ENCODE data around the gene GIGYF2. TPM values are rescaled to one million over a fixed set of nuclear protein-coding genes. Genes with fewer than 3 reads are reported as not detected.

GIGYF2 gene
- polyA plus RNA-seq, 1 of the 3 experiments (the other 2 are of a cell fraction): 12.8 TPM

DNA sequence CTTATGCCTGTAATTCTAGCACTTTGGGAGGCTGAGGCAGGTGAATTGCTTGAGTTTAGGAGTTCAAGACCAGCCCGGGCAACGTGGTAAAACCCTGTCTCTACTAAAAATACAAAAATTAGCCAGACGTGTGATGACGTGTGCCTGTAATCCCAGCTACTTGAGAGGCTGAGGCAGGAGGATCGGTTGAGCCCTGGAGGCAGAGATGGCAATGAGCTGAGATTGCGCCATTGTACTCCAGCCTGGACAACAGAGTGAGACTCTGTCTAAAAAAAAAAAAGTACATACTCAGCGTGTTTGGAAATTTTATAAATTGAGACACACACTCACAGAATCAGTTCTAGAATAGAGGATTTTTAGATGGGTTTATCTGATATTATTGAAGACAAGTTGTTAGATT is 17.1 kb upstream of the GIGYF2 start:
- H3K36me3 ChIP-seq (replicated peaks in 1 of 2; ENCODE audit: control insufficient read depth in 1 of 2, insufficient read depth in 2 of 2, low read length in 1 of 2): no peaks in the 10 kb centered on the region
- no peaks in the 10 kb centered on the region for H3F3A ChIP-seq (replicated peaks; ENCODE audit: insufficient read depth)
- ChIA-PET POLR2A (no interaction called here), CTCF (interaction anchor here (1.1 to 1.4 kb wide), 2 partner anchors 11 to 17 kb away, joined by 3 read pairs; no protein-coding TSS in a partner anchor)
- no peaks in the 10 kb centered on the region for H4K20me1 ChIP-seq (ENCODE audit: insufficient read depth)
- no peaks in the 10 kb centered on the region for H3K9me3 ChIP-seq
- no peaks in the 10 kb centered on the region for H3K4me1 ChIP-seq (ENCODE audit: control insufficient read depth in 1 of 2, insufficient read depth in 2 of 2, low read depth in 1 of 2, low read length in 1 of 2)
- H3K9ac ChIP-seq: no peak overlapping the region
- H3K4me2 ChIP-seq: no peak overlapping the region
- no peaks in the 10 kb centered on the region for H3K9me2 ChIP-seq
- no peak overlapping the region for H3K27ac ChIP-seq (ENCODE audit: low read depth in 2 of 2, low read length in 1 of 2)
- TF ChIP-seq, protein P1, sequence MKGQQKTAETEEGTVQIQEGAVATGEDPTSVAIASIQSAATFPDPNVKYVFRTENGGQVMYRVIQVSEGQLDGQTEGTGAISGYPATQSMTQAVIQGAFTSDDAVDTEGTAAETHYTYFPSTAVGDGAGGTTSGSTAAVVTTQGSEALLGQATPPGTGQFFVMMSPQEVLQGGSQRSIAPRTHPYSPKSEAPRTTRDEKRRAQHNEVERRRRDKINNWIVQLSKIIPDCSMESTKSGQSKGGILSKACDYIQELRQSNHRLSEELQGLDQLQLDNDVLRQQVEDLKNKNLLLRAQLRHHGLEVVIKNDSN (IDR thresholded peaks at IDR 0.05; ENCODE audit: borderline replicate concordance, low read depth): no peak
- TF ChIP-seq EP300 (IDR thresholded peaks at IDR 0.05; ENCODE audit: borderline replicate concordance in 1 of 2, low read depth in 1 of 2, low read length in 1 of 2) (no peak), TCF12 (IDR thresholded peaks at IDR 0.05) (no peak), FOXJ3 (CRISPR knock-in tag; IDR thresholded peaks at IDR 0.05) (no peak), MXI1 (IDR thresholded peaks at IDR 0.05; ENCODE audit: low read depth, low read length) (no peak), JUND (IDR thresholded peaks at IDR 0.05) (no peak), SIN3A (IDR thresholded peaks at IDR 0.05; ENCODE audit: borderline replicate concordance, low read depth, low read length) (no peak), RXRA (IDR thresholded peaks at IDR 0.05; ENCODE audit: borderline replicate concordance, low read depth) (no peak), RCOR1 (IDR thresholded peaks at IDR 0.05; ENCODE audit: low read length) (no peak), POLR2AphosphoS5 (IDR thresholded peaks at IDR 0.05; ENCODE audit: low read depth, low read length) (no peak), RAD21 (IDR thresholded peaks at IDR 0.05; ENCODE audit: low read length) (no peak), ELF1 (IDR thresholded peaks at IDR 0.05) (no peak), TEAD4 (IDR thresholded peaks at IDR 0.05; ENCODE audit: borderline replicate concordance, insufficient read depth) (no peak), YY1 (IDR thresholded peaks at IDR 0.05; ENCODE audit: low read depth) (no peak), RFX5 (IDR thresholded peaks at IDR 0.05; ENCODE audit: low read length) (no peak)
- TF ChIP-seq, protein P2, sequence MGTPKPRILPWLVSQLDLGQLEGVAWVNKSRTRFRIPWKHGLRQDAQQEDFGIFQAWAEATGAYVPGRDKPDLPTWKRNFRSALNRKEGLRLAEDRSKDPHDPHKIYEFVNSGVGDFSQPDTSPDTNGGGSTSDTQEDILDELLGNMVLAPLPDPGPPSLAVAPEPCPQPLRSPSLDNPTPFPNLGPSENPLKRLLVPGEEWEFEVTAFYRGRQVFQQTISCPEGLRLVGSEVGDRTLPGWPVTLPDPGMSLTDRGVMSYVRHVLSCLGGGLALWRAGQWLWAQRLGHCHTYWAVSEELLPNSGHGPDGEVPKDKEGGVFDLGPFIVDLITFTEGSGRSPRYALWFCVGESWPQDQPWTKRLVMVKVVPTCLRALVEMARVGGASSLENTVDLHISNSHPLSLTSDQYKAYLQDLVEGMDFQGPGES (IDR thresholded peaks at IDR 0.05; ENCODE audit: low read depth, low read length): no peak
- TF ChIP-seq, protein P3, sequence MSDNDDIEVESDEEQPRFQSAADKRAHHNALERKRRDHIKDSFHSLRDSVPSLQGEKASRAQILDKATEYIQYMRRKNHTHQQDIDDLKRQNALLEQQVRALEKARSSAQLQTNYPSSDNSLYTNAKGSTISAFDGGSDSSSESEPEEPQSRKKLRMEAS (IDR thresholded peaks at IDR 0.05; ENCODE audit: low read depth): no peak
- no peak overlapping the region for H2AFZ ChIP-seq (ENCODE audit: low read depth)
- H3K79me2 ChIP-seq (ENCODE audit: insufficient read depth): no peaks in the 10 kb centered on the region
- DNase-seq: no peak
- no peak overlapping the region for H3K4me3 ChIP-seq (ENCODE audit: low read depth in 2 of 2, low read length in 1 of 2)
- no peaks in the 10 kb centered on the region; the same call in 1 of the 2 replicates for H3K27me3 ChIP-seq (ENCODE audit: insufficient read depth)
- 79% methylated on average over 7 of the region's 7 CpGs for WGBS (ENCODE audit: low lambda C conversion rate)

DNA sequence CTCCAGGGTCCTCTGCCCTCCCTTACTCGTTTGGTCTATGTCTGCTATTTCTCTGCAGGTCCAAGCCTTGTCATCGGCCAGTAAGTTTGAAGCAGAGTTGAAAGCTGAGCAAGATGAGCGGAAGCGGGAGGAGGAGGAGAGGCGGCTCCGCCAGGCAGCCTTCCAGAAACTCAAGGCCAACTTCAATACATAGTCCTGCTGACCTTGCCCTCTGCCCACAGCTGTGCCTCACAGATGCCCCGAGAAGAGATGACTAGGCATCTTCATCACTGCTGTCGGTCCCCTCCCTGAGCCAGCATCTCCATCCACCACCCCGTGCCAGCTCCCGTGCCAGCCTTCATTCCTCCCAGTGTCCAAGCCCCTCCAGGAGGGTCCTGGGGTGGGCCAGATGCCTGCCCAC is 15.6 kb upstream of the GIGYF2 start:
- DNase-seq: no peak
- no peak for TF ChIP-seq TCF12 (IDR thresholded peaks at IDR 0.05)
- TF ChIP-seq, protein P4, sequence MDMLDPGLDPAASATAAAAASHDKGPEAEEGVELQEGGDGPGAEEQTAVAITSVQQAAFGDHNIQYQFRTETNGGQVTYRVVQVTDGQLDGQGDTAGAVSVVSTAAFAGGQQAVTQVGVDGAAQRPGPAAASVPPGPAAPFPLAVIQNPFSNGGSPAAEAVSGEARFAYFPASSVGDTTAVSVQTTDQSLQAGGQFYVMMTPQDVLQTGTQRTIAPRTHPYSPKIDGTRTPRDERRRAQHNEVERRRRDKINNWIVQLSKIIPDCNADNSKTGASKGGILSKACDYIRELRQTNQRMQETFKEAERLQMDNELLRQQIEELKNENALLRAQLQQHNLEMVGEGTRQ (IDR thresholded peaks at IDR 0.05; ENCODE audit: borderline replicate concordance, low read depth, low read length): no peak
- Histone ChIP-seq H2AFZ (ENCODE audit: low read depth) (no peak overlapping the region), H3K36me3 (replicated peaks in 1 of 2; ENCODE audit: control insufficient read depth in 1 of 2, insufficient read depth in 2 of 2, low read length in 1 of 2) (no peaks in the 10 kb centered on the region), H3K4me3 (ENCODE audit: low read depth in 2 of 2, low read length in 1 of 2) (no peak overlapping the region), H3K9me3 (no peaks in the 10 kb centered on the region), H3K4me2 (no peak overlapping the region), H3K9ac (no peak overlapping the region), H3F3A (replicated peaks; ENCODE audit: insufficient read depth) (no peaks in the 10 kb centered on the region), H3K79me2 (ENCODE audit: insufficient read depth) (no peaks in the 10 kb centered on the region), H3K9me2 (no peaks in the 10 kb centered on the region), H3K27ac (ENCODE audit: low read depth in 2 of 2, low read length in 1 of 2) (no peak overlapping the region), H4K20me1 (ENCODE audit: insufficient read depth) (no peaks in the 10 kb centered on the region), H3K4me1 (ENCODE audit: control insufficient read depth in 1 of 2, insufficient read depth in 2 of 2, low read depth in 1 of 2, low read length in 1 of 2) (no peaks in the 10 kb centered on the region), H3K27me3 (ENCODE audit: insufficient read depth) (no peaks in the 10 kb centered on the region; the same call in 1 of the 2 replicates)
- CTCF ChIA-PET: no interaction called here
- WGBS (ENCODE audit: low lambda C conversion rate): 66% methylated on average over 10 of the region's 10 CpGs
- POLR2A ChIA-PET: no interaction called here
